Activated CD8-positive, alpha-beta memory T cell treated with anti-CD3 and anti-CD28 coated beads for 1 hour (primary cell): ENCODE results near the gene BMP2K.

Source experiments
- DNase-seq, 2 donors: peaks; one replicate each; pipeline ENCODE4 v3.0.0-alpha.2; 2020; ENCODE audit warnings: low read depth in 1 of 2; ENCODE audit errors: extremely low read depth in 1 of 2

Gene BMP2K

DNA sequence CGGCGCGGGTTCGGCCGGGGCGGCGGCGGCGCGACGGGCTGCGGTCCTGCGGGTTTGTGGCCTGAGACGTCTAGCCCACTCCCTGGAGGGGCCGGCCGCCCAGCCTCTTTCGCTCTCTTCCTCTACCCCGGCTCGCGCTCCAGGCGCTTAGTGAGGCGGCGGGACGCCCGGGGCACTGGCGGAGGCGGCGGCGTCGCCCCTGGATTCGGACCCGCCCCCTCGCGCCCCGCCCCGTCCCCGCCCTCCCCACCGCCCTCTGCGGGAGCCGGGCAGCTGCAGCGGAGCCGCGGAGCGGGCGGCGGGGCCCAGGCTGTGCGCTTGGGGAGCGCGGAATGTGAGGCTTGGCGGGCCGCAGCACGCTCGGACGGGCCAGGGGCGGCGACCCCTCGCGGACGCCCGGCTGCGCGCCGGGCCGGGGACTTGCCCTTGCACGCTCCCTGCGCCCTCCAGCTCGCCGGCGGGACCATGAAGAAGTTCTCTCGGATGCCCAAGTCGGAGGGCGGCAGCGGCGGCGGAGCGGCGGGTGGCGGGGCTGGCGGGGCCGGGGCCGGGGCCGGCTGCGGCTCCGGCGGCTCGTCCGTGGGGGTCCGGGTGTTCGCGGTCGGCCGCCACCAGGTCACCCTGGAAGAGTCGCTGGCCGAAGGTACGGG, at the start of gene BMP2K:
TSS of gene BMP2K (plus strand) at position 272 of the 650 bp plus-strand sequence. CDS start at position 466, 194 bp downstream.
- peak; percentile 51 to 65 for DNase-seq

DNA sequence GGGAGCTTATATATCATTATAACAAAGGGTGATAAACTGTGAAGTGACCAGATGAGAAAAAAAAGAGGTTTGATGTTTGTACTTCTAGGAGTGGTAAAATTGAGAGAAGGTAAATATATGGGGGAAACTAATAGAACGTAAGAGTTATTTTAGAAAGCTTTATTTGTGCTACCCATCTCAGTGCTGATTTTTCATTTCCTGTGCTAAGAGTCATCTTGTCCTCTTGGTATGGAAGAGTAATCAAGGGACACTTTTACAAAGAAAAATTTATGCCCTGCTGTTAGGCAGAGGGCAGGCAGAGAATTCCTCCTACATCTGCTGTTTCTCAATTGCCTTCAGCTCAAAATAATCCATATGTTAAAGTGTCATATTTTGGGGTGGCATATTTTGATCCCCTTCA, 49.6 kb upstream of the BMP2K start:
- DNase-seq: no peak

DNA sequence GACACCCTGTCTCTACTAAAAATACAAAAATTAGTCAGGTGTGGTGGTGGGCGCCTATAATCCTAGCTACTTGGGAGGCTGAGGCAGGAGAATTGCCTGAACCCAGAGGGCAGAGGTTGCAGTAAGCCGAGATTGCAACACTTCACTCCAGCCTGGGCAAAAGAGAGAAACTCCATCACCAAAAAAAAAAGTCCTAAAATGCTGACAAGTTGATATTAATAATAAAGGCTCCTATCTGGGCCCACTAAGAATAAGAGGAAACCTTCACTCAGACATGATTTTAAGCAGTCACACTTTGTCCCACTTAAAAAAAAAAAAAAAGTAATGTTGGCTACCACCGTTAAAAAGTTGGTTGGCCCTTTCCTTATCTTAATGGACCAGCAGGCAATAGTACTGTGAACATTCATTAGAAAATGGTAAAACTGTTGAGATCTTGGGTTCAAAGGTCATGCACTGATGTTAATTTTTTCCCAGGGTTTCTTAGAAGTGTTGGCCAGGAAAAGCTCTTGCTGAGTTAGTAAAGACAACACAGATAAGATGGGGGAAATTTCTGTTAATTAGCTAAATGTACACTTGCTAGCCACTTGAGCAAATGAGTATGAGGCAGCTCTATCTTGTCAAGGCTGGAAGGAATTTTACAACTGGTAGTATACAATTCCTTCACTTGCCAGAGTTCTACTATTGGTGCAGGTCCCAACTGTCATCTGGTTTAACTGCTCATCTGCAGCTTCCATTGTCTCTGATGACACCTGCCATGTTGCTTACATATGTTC, 43.6 kb upstream of the BMP2K start:
- DNase-seq: no peak

DNA sequence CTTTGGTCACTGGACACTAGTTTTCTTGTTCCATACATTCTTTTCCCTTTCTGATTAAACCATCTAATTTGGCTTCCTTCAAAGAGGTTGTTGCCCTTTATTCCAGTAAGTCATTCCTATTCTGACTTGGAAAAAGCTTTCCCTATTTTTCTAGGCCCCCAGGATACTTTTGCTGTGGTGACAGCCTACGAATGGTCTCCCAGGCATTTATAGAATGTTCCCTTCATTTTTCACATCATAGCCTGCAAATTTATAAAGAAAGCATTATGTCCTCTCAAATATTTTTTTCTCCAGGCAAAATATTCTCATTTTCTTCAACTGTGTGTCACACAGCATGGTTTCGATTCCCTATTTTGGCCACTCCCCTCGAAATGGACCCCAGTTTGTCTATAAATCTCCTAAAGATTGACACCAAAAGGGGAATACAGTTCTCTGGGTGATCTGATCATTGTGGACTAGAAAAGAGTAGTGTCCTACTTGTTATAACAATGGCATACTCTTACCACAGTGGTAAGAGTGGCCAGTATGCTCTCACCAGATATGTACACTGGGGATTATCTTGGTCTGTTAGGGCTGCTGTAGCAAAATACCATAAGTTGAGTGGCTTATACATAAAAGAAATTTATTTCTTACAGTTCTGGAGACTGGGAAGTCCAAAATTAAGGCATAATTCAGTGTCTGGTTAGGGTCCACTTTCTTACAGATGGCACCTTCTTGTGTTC, 41.5 kb upstream of the BMP2K start:
- DNase-seq: no peak

DNA sequence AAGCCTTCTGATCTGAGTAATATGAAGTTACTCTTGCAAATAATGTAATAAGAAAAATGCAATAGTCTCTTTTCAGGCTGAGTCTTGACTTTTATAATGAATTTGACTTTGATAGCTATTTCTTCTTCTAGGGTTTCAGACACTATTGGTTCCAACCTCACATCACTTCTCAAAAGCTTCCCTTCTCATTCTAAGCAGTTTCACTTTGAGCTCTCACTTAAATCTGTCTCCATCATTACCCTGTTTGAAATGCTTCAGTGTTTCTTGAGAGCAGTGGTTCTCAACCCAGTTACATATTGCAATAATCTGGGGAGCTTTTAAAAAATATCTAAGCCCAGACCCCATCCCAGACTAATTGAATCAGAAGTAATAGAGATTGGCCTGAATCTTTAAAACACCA, 40.5 kb upstream of the BMP2K start:
- DNase-seq: no peak

DNA sequence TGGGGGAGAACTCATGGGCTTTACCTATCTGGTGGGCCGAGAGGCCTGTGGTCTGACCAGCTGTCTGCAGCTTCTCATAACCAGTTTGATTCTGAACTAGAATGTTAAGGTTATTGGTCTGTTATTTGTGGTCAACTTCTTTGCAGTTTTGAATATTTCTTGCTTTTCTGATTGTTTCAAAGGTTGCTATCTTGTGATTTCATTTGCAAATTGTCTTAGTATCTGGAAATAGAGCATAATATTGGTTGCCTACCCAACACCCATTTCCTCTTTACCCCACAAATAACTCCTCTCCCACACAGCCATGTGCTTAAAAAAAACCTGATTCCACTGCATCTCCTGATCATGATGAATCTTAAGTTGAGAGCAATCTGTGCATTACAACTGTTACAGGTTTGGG, 39.1 kb upstream of the BMP2K start:
- DNase-seq: no peak

DNA sequence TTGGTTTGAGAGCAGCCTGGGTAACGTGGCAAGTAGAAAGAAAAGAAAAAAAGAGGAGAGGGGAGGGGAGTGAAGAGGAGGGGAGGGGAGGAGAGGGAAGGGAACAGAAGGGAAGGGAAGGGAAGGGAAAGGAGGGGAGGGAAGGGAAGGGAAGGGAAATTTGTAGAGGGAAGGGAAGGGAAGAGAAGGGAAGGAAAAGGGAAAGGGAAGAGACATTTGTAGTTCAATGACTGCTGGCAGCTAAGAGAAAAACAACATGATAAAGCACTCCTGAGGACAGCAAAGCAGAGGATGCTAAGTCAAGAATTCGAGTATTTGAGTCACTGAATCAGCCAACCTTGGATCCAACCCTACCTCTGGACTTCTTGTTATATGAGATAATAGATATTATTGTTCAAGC, 38.2 kb upstream of the BMP2K start:
- no peak for DNase-seq

DNA sequence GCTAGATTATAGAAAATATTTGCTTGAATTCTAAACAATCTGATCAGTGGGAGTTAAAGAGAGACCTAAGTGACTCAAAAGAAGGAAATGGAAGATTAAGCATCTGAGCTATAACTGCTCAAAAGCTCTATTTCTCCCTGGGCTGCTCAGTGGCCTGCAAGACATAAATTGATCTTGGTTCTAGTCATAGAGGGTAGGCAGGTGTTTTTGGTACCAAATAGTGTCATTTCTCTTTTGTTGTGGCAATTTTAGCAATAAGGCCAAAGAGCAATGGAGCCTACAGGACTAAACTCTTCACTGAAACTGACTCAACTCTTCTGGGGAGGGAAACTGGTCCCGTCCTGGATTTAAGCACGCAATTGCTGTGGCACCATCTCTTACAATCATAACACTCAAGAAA, 33.9 kb upstream of the BMP2K start:
- DNase-seq: no peak

DNA sequence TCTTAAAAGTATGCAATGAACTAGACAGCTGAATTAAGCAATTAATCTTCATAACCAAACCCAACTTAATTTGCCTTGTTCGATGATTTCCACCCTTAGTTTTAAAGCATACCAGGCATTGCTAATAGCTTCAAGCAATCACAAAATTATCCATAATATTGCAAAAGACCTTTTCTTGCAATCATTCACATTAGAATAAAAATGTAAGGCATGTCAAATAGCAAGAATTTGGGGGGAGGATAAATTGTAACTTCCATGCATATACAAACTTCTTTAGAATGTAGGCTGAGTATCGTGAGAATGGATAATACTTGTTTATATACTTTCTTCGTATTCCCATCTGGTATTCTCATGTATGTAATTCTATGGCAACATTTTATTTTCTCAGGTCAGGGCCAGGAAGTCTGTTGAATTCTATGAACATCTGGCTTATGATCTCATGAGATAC, 28.7 kb upstream of the BMP2K start:
- DNase-seq: no peak

DNA sequence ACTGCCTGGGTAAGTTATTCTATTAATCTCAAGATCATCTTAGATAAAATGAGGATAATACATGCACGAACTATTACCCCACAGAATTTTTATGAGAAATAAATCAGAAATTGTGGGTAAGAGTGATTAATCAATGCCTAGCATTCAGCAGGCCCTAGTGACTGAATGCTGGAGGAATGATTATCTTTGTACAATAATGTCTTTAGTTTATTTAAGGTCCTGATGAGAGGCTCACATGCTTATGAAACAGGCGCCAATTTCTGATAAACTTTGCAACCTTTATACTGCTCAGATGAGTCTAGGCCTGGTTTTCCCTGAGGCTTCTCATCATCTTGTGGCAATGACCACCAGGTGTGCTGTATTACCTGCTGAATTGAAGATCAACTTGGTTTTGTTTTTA, 27.8 kb upstream of the BMP2K start:
- no peak for DNase-seq

DNA sequence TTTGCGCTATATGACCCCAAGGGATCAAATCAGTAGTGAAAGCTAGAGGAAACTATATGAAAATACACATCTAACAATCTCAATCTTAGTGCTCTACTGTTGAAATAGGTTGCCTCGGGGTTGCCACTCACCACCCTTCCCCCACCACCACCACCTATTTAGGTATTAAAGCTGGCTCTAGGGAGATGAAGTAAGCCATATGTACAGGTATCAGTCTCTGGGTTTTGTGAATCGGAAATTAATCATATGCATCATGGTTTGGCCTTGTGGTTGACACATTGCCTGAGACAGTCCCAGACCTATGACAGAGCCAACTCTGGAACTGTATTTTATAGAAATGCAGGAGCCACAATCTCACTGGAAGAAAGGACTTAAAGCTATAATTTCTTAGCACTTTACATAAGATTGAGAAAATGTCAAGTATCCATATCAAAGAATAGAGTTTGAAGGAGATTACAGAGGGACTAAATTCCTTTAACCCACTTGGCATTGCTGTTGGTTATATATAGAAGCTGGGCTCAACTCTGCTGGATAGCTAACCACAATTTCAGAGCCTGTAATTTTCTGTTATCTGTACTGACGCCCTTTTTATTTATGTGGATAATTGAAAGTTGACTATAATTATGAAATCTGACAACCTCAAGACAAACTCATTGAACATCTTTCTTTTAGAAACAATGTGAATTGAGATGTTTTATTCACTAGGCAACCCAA, 26.7 kb upstream of the BMP2K start:
- no peak for DNase-seq

DNA sequence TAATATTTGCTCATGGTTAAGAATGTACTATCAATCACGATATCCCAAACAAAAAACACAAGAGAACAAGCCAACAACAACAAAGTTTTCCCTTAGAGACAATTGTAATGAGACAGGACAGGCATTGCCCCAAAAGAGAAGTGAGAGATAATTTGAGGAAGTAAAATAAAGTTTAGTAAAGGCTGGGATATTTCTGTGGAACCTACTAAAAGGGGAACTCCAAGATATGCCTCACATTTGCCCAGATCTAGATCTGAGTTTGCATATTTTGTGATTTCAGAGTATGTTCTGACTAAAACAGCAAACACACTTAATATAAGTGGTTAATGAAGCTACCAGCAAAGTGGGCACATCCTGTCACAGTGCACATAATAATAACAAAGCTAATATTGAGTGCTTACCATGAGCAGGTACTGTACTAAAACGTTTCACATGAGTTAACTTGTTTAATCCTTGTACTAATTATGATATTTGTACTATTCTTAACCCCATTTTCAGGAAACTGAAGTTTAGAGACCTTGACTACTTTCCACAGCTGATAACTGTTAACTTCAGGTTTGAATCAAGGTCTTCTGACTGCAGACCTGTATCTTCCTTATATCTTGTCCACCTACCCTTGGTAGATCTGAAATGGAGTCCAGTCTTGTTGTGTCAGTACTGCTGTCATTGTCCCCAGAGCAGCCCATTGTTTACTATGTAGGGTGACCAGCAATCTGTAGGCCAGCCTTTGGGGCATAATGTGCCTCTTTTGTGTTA, 26.0 kb upstream of the BMP2K start:
- DNase-seq: no peak

DNA sequence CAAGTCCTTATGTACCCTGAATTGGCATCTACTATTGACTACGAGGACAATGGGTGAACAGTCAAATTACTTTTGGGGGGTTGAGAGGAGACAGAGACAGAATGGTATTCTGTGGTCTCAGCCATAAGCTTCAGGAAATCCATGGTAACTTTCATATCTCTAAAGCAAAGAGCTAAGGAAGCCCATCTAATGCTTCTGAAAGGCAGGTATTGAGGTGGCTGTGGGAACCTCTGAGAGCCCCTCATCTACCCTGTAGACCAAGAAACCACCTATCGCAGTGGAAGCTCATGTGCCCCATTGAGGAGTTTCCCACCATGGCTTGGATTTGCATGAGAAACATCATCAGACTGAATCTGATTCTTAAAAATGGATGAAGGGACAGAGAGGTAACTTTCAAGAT, 23.1 kb upstream of the BMP2K start:
- no peak for DNase-seq

DNA sequence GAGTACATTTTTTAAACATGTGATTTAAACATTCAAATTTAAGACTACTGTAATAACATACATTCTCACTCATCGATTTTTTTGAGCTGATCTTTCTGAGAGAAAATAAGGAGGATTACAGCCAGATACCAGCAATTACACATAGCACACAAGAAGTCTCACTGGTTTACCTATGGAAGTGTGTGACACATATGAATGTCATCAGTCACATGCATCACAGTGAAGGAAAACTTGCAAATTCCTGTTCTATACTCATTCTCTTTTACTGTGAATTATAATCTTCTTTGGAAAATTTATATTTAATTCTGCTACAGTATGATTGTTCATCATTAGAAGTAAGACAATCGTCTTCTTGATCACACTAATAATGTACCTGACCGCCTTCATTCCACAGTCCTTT, 21.3 kb upstream of the BMP2K start:
- no peak for DNase-seq

DNA sequence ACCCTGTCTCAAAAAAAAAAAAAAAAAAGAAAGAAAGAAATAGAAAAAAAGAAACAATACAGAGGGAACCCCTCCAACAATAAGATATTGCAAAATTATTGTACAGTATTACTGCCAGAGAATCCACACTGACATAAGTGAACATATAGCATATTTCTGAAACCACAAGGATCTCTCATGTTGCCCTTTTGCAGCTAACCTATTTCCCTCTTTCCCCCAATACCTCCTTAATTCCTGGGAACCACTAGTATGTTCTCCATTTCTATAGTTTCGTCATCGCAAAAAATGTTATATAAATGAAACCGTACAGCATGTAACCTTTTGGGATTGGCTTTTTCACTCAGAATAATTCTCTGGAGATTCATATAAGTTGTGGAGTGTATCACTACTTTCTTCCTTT, 20.0 kb upstream of the BMP2K start:
- DNase-seq: no peak

DNA sequence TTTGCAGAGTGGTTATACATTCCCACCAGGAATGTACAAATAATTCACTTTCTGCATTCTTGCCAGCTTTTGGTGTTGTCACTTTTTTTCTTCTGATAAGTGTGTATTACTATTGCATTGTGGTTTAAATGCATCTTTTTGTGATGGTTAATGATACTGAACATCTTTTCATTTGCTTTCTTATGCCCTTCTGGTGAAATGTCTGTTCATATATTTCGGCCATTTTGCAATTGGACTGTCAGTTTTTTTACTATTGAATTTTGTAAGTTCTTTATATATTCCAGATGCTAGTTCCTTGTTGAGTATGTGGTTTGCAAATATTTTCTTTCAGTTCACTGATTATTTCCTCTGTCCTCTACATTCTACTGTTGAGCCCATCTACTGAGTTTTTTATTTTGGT, 19.4 kb upstream of the BMP2K start:
- DNase-seq: no peak

DNA sequence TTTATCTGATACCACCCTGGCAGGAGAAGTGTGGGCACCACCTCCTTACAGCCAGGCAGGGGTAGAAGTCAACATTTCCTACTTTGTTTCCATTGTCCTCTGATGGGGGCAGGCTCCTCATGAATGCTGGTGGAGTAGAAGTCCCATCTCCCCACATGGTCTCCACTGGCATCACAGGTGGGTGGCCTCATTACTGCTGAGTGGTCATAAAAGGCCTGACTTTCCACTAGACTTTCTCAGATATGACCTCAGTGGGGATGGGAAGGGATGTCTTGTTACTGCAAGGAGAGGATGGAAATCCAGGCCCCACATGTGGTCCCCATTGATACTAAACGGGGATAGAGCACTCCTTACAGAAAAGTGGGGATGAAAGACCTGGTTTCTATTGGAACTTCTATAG, 18.6 kb upstream of the BMP2K start:
- DNase-seq: no peak

DNA sequence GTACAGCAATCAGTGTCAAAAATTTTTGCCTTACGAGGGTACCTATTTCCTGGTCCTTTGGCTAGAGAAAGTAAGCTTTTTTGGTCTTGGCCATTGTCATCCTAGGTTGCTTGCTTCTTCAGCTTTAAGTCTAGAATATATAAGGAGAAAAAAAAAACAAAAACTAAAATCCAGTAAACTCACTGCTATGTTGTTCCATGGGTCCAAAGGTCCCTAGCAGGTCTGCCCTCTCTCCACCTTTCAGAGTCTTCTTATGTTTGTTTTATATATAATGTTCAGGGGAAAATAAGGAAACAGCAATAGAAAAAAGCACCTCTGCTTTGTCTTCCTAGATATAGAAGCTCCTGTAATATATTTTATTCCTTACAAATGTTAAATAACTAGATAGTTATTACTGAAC, 18.1 kb upstream of the BMP2K start:
- DNase-seq: no peak

DNA sequence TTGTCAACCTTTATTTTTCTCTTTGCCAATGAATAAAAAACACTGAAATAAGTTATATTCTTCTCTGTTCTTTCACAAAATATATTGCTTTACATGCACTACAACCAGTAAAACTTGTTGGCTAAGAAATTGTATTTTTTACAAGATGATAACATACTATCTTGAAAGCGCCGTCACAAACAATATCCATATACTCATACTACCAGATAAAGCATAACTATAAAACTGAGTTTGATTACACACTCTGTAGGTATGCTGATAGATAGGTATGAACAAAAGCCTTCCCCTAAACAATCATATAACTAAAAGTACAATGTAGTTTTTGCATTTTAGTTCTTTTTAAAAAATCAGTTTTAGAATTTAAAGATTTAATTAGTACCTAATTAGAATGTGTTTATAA, 13.6 kb upstream of the BMP2K start:
- no peak for DNase-seq

DNA sequence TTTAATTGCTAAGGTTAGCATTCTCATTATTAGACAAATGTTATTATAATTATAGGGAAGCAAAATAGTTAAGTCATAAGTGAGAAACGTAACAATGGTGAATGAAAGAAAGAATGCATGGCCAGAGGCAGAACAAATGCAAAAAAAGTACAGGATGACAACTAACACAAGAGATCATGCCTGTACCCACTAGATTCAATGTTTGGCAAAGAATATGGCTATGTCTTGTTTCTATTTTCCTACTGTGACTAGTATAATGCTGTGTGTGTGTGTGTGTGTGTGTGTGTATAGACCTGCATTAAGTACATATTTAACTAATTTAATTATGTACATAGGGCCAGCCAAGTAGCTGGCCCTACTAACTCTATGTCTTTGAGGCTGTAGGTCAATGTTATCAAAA, 12.9 kb upstream of the BMP2K start:
- no peak for DNase-seq
